ENCODE measurements around the gene DPH6.
A peak's percentile ranks its signal among the peaks of the same experiment; 100 is the strongest.

DPH6 gene

DNA sequence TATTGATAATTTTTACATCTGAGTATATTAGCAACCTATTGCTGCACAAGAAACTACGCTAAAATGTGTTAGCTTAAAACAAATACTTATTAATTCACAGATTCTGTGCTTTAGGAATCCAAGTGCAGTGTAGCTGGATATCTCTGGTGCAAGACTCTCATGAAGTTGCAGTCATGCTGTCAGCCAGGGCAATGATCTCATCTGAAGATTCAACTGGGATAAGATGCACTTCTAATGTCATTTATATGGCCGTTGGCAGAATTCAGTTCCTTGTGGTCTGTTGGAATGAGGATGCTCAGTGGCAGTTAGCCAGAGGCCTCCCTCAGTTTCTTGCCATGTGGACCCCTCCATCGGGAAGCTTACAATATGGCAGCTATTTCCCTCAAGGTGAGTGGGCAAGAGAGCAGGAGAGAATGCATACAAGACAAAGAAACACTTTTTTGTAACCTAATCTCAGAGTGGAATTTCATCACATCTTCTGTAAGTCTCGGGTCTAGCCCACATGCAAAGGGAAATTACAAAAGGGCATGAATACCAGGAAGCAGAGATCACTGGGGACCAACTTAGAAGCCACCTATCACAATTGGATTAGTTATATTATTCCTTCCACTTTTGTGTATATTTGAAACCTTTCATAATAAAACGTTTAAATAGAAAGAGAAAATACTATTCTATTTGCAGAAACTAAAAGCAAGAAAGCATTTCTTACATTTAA, 61.6 kb downstream of the DPH6 start:
- H3K4me3 ChIP-seq (replicated peaks; ENCODE audit: low read depth, low read length): no peak overlapping the region
- no peak for DNase-seq (ENCODE audit: extremely low read depth, low read depth)
- no peak for TF ChIP-seq CTCF (IDR thresholded peaks at IDR 0.05; ENCODE audit: low read depth, low read length, missing control alignments)

- no peak overlapping the region for H3K4me3 ChIP-seq (replicated peaks; ENCODE audit: low read depth, low read length)
- TF ChIP-seq CTCF (IDR thresholded peaks at IDR 0.05; ENCODE audit: low read depth, low read length, missing control alignments): no peak
- peak; percentile 80 for DNase-seq (ENCODE audit: extremely low read depth, low read depth)
These were observed 64.0 kb downstream of the DPH6 start for GRCh38 chr15:35481992-35482391.

DNA sequence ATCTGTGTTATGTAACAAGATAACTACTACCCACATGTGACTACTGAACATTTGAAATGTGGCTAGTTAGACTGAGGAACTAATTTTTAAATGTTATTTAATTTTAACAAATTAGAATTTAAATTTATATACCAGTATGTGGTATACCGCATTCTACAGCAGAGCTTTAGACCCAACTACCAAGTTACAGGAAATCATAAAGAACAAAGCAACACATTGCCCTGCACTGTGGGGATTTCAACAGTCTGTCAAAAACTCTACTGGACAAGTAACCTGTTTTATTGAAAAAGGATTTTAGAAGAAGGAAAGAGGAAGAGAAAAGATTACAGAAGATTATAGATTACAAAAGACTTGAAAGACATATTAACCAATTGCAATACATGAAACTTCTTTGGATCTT, 64.9 kb downstream of the DPH6 start:
- H3K4me3 ChIP-seq (replicated peaks; ENCODE audit: low read depth, low read length): no peak overlapping the region
- TF ChIP-seq CTCF (IDR thresholded peaks at IDR 0.05; ENCODE audit: low read depth, low read length, missing control alignments): no peak
- DNase-seq (ENCODE audit: extremely low read depth, low read depth): no peak

DNA sequence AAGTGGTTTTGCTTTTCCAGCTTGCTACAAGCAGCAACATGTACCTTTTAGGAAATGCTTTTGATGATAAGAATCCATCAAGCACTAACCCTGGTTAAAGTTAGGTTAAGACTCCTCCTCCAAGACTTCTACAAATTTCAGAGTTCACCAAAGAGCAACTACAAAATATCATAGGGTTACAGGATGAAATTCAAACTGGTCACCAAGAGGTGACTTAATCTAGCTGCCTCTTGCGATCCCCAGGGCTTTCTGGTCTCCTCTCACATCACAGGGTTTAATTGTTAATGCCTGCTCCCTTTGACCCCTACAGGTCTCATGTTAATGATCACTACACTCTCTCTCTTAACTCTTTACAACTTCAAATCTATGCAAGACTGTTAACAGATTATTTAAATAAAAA, 66.5 kb downstream of the DPH6 start:
- DNase-seq (ENCODE audit: extremely low read depth, low read depth): no peak
- no peak for TF ChIP-seq CTCF (IDR thresholded peaks at IDR 0.05; ENCODE audit: low read depth, low read length, missing control alignments)
- H3K4me3 ChIP-seq (replicated peaks; ENCODE audit: low read depth, low read length): no peak overlapping the region

- no peak for DNase-seq (ENCODE audit: extremely low read depth, low read depth)
- no peak for TF ChIP-seq CTCF (IDR thresholded peaks at IDR 0.05; ENCODE audit: low read depth, low read length, missing control alignments)
- no peak overlapping the region for H3K4me3 ChIP-seq (replicated peaks; ENCODE audit: low read depth, low read length)
These were observed 68.4 kb downstream of the DPH6 start for GRCh38 chr15:35477312-35478262.

- H3K4me3 ChIP-seq (replicated peaks; ENCODE audit: low read depth, low read length): no peak overlapping the region
- no peak for TF ChIP-seq CTCF (IDR thresholded peaks at IDR 0.05; ENCODE audit: low read depth, low read length, missing control alignments)
- no peak for DNase-seq (ENCODE audit: extremely low read depth, low read depth)
These were observed 74.9 kb downstream of the DPH6 start for GRCh38 chr15:35471024-35471423.
